Measurements from ENCODE around the gene APOB.

APOB gene

DNA sequence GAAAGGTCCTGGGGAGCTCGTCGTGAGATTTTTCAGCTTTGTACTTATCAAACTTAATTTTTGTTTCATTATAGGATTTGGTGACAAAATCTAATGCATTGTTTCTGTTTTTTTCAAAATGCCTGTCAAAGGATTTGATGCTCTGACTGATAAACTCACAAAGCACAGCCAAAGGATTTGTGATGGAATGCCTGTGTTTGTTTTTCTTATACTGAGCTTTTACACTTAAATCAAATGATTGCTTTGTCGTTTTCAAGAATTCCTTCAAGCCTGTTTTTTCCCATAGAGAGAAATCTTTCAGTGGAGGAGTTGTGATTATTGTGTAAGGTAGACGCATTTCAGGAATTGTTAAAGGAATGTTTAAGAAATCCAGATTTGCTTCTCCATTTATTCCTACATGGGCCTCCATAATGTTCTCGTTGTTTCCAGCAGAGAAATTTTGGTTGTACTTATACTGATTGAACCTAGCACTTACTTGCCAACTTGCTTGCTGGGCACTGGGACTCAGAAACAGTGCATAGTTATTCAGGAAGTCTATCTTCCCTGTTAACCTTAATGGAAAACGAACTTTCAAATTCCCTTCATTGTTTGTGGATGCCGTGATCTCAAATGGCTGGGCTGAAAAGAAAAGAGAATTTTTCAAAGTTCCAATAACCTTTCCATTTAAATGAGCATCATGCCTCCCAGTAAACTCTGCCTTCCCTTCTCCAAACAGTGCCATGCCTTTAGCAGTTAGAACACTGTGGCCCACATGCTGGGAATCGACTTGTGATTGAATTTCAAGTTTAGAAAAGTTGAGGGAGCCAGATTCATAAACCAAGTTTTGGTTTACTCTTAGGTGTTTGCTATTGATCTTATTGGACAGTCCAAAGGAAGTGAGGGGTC is 36.5 kb downstream of the APOB start:
- H3K4me3 Mint-ChIP-seq, result no peak overlapping the region
- no peaks in the 10 kb centered on the region for H3K36me3 Mint-ChIP-seq
- ATAC-seq, result no peak
- H3K4me1 Mint-ChIP-seq, result no peaks in the 10 kb centered on the region
- H3K27ac Mint-ChIP-seq, result no peak overlapping the region
- H3K9me3 Mint-ChIP-seq, result no peaks in the 10 kb centered on the region
- DNase-seq (ENCODE audit: low spot score in 2 of 2), result no peak

GRCh38 chr2:21006423-21007128 is 37.3 kb downstream of the APOB start:
- Mint-ChIP-seq H3K4me3 (no peak overlapping the region), H3K36me3 (no peaks in the 10 kb centered on the region), H3K4me1 (no peaks in the 10 kb centered on the region), H3K9me3 (no peaks in the 10 kb centered on the region), H3K27ac (no peak overlapping the region)
- DNase-seq (ENCODE audit: low spot score in 2 of 2) (no peak), ATAC-seq (no peak)

DNA sequence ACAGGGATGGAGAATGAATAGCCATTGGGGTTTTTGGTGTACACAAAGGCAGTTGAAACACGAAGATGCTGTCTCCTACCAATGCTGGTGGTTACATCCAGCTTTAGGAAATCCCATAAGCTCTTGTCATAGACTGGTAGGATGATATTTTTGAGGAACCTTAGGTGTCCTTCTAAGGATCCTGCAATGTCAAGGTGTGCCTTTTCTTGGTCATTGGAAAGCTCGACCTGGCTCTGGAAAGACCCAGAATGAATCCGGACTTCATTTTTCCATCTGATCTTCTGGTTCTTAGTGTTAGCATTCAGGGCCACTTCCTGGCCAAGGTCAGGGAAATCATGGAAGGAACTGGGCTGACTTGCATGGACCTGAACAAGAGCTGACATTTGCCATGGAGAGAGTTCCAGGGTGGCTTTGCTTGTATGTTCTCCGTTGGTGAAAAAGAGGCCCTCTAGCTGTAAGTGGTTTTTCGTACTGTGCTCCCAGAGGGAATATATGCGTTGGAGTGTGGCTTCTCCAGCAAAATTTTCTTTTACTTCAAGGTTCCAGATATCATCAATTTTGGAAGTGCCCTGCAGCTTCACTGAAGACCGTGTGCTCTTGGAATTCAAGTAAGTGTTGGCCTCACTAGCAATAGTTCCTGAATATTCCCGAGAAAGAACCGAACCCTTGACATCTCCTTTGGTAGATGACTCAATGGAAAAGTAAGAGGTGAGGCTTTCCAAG is 38.0 kb downstream of the APOB start:
- ATAC-seq, result no peak
- Mint-ChIP-seq H3K36me3 (no peaks in the 10 kb centered on the region), H3K4me3 (no peak overlapping the region), H3K4me1 (no peaks in the 10 kb centered on the region), H3K27ac (no peak overlapping the region), H3K9me3 (no peaks in the 10 kb centered on the region)
- no peak for DNase-seq (ENCODE audit: low spot score in 2 of 2)

DNA sequence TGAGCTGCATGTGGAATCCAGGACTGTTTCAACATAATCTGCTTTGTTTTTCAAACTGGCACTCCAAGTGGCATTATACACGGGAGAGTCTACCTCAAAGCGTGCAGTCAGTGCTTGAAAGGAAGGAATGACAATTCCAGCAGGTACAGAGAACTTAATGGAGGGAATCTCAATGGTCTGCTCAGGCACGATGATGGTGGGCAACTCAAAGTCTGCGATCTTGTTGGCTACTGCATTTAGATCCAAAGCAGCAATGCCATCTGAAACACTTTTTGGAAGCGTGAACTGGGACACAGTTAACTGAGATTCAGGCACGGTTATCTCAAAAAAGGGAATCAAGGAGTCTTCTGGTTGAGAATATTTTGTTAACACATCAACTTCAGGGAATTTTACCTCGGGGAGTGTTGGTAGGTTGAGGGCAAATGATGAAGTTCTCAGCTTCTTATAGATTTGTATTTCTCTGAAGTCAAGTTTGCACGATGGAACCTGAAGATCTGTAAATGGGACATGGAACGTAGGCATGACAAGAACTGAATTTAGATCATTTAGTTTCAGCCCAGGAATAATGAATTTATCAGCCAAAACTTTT is 38.7 kb downstream of the APOB start:
- H3K4me3 Mint-ChIP-seq, result no peak overlapping the region
- ATAC-seq (no peak), DNase-seq (ENCODE audit: low spot score in 2 of 2) (no peak)
- no peaks in the 10 kb centered on the region for H3K9me3 Mint-ChIP-seq
- no peaks in the 10 kb centered on the region for H3K36me3 Mint-ChIP-seq
- no peaks in the 10 kb centered on the region for H3K4me1 Mint-ChIP-seq
- H3K27ac Mint-ChIP-seq, result no peak overlapping the region

DNA sequence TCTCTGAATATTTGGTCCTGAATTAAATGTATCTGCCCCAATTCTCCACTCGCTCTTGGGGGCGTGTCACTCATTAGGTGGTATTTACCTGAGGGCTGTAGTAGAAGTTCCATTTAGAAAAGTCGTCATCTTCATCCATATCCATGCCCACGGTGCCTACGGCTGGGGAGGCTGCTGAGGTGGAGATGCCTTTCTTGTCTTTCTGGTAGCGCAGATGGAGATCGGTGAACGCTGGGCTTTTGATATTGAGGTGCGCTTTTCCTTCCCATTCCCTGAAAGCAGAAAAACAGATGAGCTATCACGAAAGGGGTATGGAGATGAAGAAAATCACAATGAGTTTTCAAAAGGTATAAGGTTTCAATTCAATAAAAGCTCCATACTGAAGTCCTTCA is 39.7 kb downstream of the APOB start:
- H3K4me3 Mint-ChIP-seq, result no peak overlapping the region
- no peaks in the 10 kb centered on the region for H3K4me1 Mint-ChIP-seq
- DNase-seq (ENCODE audit: low spot score in 2 of 2), result no peak
- H3K36me3 Mint-ChIP-seq, result no peaks in the 10 kb centered on the region
- no peaks in the 10 kb centered on the region for H3K9me3 Mint-ChIP-seq
- H3K27ac Mint-ChIP-seq, result no peak overlapping the region
- ATAC-seq, result no peak

GRCh38 chr2:21003572-21004180 is 40.2 kb downstream of the APOB start:
- Mint-ChIP-seq H3K4me3 (no peak overlapping the region), H3K27ac (no peak overlapping the region), H3K9me3 (no peaks in the 10 kb centered on the region), H3K36me3 (no peaks in the 10 kb centered on the region), H3K4me1 (no peaks in the 10 kb centered on the region)
- no peak for ATAC-seq
- no peak for DNase-seq (ENCODE audit: low spot score in 2 of 2)

DNA sequence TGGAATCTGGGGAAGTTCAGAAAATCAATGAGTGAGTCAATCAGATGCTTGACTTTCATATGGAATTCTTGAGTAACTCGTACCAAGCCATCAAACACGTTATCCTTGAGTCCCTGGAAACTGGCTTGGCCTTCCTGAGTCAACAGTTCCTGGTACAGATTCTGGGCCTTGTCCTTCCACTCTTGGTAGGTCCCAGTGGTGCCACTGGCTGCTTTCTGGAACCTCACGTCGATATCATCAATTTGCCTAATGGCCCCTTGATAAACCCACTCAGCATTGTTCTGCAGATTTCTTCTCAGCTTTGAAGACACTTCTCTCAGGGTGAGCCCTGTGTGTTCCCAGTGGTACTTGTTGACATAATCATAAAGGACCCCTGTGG is 41.1 kb downstream of the APOB start:
- Mint-ChIP-seq H3K4me3 (no peak overlapping the region), H3K4me1 (no peaks in the 10 kb centered on the region), H3K27ac (no peak overlapping the region), H3K9me3 (no peaks in the 10 kb centered on the region), H3K36me3 (no peaks in the 10 kb centered on the region)
- ATAC-seq (no peak), DNase-seq (ENCODE audit: low spot score in 2 of 2) (no peak)

DNA sequence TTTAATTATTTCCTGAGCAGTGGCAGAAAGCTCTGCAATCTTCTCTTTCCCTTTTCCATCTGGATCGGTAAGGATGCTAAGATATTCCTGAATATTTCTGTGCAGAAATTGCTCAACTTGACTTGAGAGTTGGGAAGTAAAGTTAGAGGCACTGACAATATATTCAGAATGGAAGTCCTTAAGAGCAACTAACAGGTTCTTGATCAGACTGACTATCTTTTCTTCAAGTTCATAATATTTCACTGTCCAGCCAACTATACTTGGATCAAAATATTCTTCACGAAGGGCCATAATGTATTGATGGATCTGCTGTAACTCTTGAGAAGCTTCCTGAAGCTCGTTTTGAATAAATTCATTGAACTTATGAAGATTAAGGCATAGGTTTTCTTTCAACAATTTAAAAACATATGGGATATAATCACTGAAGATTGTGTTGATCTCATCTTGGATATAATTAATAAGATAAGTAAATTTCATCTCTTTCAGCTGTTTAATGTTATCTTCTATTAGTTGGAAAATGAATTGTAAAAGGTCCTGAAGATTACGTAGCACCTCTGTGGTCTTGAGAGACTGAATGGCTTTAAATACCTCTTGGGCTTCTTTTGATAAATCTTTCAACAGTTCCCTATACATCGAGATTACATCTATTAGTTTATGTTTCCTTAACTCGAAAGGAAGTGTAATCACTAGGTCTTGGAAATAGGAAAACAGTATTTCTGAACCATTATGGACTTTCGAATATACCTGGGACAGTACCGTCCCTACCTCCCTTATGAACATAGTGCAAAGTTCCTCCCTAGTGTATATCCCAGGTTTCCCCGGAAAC is 41.7 kb downstream of the APOB start:
- ATAC-seq (no peak), DNase-seq (ENCODE audit: low spot score in 2 of 2) (no peak)
- Mint-ChIP-seq H3K9me3 (no peaks in the 10 kb centered on the region), H3K4me3 (no peak overlapping the region), H3K27ac (no peak overlapping the region), H3K4me1 (no peaks in the 10 kb centered on the region), H3K36me3 (no peaks in the 10 kb centered on the region)

DNA sequence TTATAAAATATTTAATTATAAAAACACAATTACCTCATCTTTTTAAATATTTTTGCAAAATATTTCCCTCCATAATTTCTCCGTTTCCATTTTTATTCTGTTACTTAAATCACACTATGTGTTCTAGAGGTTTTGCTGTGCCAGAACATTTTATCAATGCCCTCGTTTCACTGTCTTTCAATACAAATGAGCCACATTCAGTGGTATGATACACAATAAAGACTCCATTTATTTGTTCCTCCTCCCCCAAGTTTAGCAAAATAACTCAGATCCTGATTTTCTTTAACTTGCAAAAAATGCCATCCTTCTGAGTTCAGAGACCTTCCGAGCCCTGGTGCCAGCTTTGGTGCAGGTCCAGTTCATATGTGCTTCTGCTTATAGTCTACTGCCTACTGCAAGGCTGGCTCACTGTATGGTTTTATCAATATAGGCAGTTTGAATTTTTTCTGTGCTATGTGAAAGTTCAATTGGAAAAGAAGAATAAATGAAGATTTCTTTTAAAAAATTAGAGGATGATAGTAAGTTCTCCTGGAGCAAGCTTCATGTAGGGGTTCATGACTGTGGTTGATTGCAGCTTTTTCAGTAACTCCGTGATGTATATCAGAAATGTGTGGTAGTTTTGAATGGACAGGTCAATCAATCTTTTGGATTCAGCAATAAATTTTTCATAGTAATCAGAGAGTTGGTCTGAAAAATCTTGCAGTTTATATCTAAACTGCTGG is 42.5 kb downstream of the APOB start:
- DNase-seq (ENCODE audit: low spot score in 2 of 2) (no peak), ATAC-seq (no peak)
- Mint-ChIP-seq H3K27ac (no peak overlapping the region), H3K4me1 (no peaks in the 10 kb centered on the region), H3K36me3 (no peaks in the 10 kb centered on the region), H3K4me3 (no peak overlapping the region), H3K9me3 (no peaks in the 10 kb centered on the region)

DNA sequence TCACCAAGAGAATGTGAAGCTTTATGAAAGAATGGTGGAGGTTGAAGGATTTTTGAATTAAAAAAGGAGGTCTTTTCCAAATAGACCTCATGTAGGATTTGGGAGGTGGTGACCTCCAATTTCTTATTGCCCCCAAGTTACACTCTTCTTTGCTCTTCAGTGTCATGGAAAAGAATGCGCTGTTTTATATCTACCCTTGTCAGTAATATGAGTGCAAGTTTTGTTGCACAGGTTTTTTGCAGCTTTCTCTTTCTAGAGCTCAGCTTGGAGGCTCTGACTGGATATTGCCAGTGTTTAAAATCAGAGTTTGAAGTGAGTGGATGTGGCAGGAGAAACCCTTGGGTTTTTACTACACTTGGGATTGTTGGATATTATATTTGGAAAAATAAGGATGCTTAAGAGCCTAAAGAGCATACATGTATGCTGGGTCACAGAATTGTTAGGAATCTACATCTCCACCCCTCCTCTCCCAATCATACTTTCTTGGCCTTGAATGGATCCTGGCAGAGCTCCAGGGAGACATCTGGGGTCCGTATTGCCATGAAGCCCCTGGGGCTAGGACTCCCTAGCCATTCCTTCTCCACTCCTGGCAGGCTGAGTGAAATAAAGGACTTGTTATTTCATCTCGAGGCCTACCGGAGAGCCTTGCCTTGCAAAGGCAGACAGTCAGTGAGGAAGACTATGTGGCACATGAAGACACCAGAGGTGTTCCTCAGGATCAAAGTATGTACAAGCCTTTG is 43.8 kb downstream of the APOB start:
- no peak overlapping the region for H3K27ac Mint-ChIP-seq
- H3K4me1 Mint-ChIP-seq, result no peaks in the 10 kb centered on the region
- ATAC-seq (no peak), DNase-seq (ENCODE audit: low spot score in 2 of 2) (no peak)
- H3K36me3 Mint-ChIP-seq, result no peaks in the 10 kb centered on the region
- no peaks in the 10 kb centered on the region for H3K9me3 Mint-ChIP-seq
- H3K4me3 Mint-ChIP-seq, result no peak overlapping the region

DNA sequence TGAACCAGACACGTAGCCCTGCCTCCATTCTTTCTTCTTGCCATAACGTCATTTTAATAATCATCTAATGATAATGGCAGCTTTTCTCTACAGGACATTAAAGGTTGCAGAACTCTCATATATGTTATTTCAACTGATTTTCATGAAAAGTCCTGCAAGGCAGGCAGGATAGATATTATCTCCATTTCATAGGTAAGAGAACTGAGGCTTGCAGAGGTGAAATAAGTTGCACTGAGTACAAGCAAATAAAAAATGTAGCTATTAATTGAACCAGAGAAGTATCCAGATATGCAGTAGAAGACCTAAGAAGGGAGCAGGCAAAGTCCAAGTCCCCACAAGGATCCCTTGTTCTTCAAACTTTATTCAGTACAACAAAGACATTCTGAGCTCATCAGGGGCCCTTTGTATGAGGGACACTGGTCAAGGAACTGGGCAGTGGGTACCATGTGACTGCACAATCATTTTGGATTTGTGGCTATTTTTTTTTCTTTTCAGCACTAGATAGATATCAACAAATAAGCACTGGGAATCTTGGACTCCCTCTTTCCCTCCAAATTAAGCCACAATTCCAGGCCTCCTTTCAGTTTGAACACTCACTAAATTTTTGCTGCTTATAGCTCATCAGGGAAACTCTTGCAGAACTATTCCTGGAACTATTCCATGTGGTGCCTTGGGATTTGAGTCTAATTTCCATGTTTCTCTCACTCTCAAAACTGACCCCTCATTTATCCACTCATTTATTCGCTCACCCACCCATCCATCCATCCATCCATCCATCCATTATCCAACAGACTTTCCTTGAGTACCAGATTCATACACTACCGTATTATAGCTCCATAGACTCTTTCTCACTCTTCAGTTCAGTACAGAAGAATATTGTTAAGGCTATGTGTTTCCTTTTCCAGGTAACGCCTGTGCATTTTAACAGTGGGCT is 44.6 kb downstream of the APOB start:
- no peak for ATAC-seq
- Mint-ChIP-seq H3K4me1 (no peaks in the 10 kb centered on the region), H3K27ac (no peak overlapping the region)

GRCh38 chr2:20997953-20998722 is 45.7 kb downstream of the APOB start:
- DNase-seq (ENCODE audit: low spot score in 2 of 2) (no peak), ATAC-seq (no peak)
- Mint-ChIP-seq H3K27ac (no peak overlapping the region), H3K4me3 (no peak overlapping the region), H3K4me1 (no peaks in the 10 kb centered on the region), H3K36me3 (no peaks in the 10 kb centered on the region), H3K9me3 (no peaks in the 10 kb centered on the region)

More for the DNA sequence above, 44.6 kb downstream of the APOB start:
- H3K36me3 Mint-ChIP-seq, result no peaks in the 10 kb centered on the region
- DNase-seq (ENCODE audit: low spot score in 2 of 2), result no peak
- no peaks in the 10 kb centered on the region for H3K9me3 Mint-ChIP-seq
- no peak overlapping the region for H3K4me3 Mint-ChIP-seq

All from stimulated activated effector memory CD8-positive, alpha-beta T cell treated with anti-CD3 and anti-CD28 coated beads, Interleukin-12 subunit alpha, Interleukin-12 subunit beta, amount 100 ng/mL, for 72 hours (primary cell).